Measurements from ENCODE around the gene PA2G4.

PA2G4 gene

GRCh38 chr12:56126732-56127239 lies 22.4 kb downstream of the PA2G4 start:
- no peak for DNase-seq (ENCODE audit: low spot score)

GRCh38 chr12:56127485-56127887 lies 23.1 kb downstream of the PA2G4 start:
- no peak for DNase-seq (ENCODE audit: low spot score)

- peak; percentile 100 for DNase-seq (ENCODE audit: low spot score)
These were observed 23.7 kb downstream of the PA2G4 start, which contains the start of gene ESYT1 for GRCh38 chr12:56127888-56128669. TSS of gene ESYT1 (plus strand) at chr12:56128267. CDS start at chr12:56128320, 53 bp downstream.

GRCh38 chr12:56128670-56129205 lies 24.4 kb downstream of the PA2G4 start:
- no peak for DNase-seq (ENCODE audit: low spot score)

- DNase-seq (ENCODE audit: low spot score) = peak; percentile 84
These were observed 25.0 kb downstream of the PA2G4 start for GRCh38 chr12:56129206-56129941.

GRCh38 chr12:56129942-56130495 lies 25.7 kb downstream of the PA2G4 start:
- no peak for DNase-seq (ENCODE audit: low spot score)

GRCh38 chr12:56130876-56131275 lies 26.5 kb downstream of the PA2G4 start:
- no peak for DNase-seq (ENCODE audit: low spot score)

- no peak for DNase-seq (ENCODE audit: low spot score)
These were observed 30.5 kb downstream of the PA2G4 start for GRCh38 chr12:56134897-56135296.

GRCh38 chr12:56137853-56138571 lies 33.7 kb downstream of the PA2G4 start:
- no peak for DNase-seq (ENCODE audit: low spot score)

GRCh38 chr12:56141946-56142784 lies 37.8 kb downstream of the PA2G4 start:
- DNase-seq (ENCODE audit: low spot score) = no peak

GRCh38 chr12:56143217-56143616 lies 38.9 kb downstream of the PA2G4 start:
- peak; percentile 38 for DNase-seq (ENCODE audit: low spot score)

- DNase-seq (ENCODE audit: low spot score) = no peak
These were observed 39.5 kb downstream of the PA2G4 start for GRCh38 chr12:56143870-56144269.

GRCh38 chr12:56145217-56145616 lies 40.9 kb downstream of the PA2G4 start:
- no peak for DNase-seq (ENCODE audit: low spot score)

GRCh38 chr12:56146492-56147460 lies 42.4 kb downstream of the PA2G4 start:
- no peak for DNase-seq (ENCODE audit: low spot score)

- DNase-seq (ENCODE audit: low spot score) = no peak
These were observed 46.2 kb downstream of the PA2G4 start for GRCh38 chr12:56150563-56150962.

GRCh38 chr12:56151672-56152131 lies 47.3 kb downstream of the PA2G4 start:
- peak; percentile 66 for DNase-seq (ENCODE audit: low spot score)

- peak; percentile 91 for DNase-seq (ENCODE audit: low spot score)
These were observed 47.9 kb downstream of the PA2G4 start, which contains the start of gene MYL6B for GRCh38 chr12:56152132-56152755. TSS of gene MYL6B (plus strand) at chr12:56152587. CDS start at chr12:56153919, 1,332 bp downstream.

GRCh38 chr12:56152756-56153677 lies 48.7 kb downstream of the PA2G4 start:
- DNase-seq (ENCODE audit: low spot score) = no peak

Data from CD4-positive, alpha-beta T cell treated with Interleukin-6 at 100 ng/mL for 8 hours (primary cell).